ENCODE results near the gene SH2D1A. TPM values are rescaled to one million over a fixed set of nuclear protein-coding genes. Genes with fewer than 3 reads are reported as not detected.
"Not testable (repeated sequence)": the region's sequence is repeated elsewhere in the genome, so short reads cannot be mapped to it uniquely, and the experiment has no call there.

The SH2D1A gene
- not detected for polyA plus RNA-seq (2013, experiment 1 of 2; ENCODE audit: insufficient read length)
- not detected for polyA plus RNA-seq (2013, experiment 2 of 2; ENCODE audit: insufficient read length)

DNA sequence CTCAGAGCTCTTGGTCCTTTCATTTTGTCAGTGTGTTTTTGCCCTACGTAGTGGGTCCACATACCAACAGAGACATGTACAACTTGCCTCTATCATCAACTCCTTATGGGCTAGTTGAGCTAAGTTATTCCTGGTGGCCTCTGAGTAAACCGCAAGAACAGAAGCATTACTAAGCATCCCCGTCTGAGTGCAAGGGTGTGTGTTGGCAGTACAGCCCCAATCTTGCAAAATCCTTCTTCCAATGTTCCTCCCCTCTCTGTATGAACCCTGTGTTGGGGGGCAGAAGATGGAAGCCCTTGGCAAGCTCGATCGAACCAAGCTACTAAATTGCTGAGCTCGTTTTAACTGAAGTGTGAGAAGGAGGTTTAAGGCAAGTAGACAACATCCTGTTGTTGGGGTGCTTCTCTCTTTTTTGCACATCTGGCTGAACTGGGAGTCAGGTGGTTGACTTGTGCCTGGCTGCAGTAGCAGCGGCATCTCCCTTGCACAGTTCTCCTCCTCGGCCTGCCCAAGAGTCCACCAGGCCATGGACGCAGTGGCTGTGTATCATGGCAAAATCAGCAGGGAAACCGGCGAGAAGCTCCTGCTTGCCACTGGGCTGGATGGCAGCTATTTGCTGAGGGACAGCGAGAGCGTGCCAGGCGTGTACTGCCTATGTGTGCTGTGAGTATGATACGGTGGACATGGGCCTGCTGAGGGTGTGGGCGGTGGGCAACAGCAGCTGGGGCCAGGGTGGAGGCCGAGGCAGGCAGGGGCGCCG lies at the start of gene SH2D1A:
Gene SH2D1A (plus strand): TSS at position 447 of the 760 bp plus-strand sequence. CDS start 80 bp downstream, at position 527.
- DNase-seq = no peak

DNA sequence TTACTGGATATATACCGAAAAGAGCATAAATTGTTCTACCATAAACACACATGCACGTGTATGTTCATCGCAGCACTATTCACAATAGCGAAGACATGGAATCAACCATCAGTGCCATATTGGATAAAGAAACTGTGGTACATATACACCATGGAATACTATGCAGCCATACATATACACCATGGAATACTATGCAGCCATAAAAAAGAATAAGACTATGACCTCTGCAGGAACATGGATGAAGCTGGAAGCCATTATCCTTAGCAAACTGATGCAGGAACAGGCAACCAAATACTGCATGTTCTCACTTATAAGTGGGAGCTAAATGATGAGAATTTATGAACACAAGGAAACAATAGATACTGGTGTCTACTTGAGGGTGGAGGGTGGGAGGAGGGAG lies 47.0 kb upstream of the SH2D1A start:
- not testable (repeated sequence) for DNase-seq

DNA sequence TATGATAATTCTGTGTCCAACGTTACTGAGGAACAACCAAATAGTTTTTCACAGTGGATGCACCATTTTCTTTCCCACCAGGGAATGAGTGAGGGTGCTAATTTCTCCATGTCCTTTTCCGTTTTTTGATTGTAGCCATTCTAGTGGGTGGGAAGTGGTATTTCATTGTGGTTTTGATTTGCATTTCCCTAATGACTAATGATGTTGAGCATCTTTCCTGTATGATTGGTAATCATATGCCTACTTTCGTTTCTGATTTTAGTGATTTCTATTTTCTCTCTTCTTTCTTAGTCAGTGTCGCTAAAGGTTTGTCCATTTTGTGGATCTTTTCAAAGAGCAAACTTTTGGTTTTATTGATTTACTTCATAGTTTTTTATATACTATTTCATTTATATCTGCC lies 46.0 kb upstream of the SH2D1A start:
- no peak for DNase-seq

DNA sequence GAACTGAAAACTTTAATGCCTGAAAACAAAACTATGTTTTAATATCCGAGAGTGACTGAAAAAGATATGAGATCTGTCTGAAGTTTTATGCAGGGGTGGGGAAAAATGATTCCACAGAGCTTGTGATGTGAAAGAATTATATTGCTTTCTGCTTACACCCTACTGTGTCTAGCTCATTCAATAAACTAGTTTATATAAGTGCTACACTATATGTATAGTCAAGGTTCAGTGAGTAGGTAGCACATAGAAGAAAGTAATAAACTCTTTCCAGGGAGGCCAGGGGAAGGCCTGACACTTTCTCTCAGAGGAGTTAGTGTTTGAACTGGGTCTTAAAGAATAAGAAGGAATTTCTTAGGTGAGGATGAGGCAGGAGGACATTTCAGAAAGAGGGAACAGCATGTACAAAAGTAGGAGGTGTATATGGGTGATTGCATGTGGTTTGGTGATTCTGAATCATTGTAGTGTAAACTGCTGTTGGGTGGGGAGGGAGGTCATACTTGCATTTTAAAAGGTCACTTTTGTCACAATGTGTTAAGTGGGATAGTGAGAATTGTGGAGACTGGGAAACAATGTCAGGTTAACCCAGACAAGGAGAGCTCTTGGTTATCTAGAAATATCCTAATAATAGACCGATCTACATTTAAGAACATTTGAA lies 39.0 kb upstream of the SH2D1A start:
- no peak for DNase-seq

DNA sequence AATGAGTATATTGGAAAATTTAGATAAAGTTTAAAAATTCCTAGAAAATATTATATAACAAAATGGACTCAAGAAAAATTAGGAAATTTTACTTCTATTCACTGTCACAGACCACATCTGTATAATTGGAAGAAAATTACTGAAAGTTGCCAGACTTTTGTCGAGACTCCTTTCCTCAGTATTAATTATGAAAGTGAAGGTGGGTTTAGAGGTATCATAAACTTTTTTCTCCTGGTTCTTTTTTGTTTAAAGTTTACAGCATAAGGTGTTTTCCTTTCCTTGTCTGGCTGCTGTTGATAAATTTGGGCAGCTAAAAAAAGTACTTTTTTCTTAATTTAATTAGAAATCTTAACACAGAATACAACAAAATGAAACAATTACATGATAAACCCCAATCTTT lies 20.6 kb upstream of the SH2D1A start:
- DNase-seq = no peak

DNA sequence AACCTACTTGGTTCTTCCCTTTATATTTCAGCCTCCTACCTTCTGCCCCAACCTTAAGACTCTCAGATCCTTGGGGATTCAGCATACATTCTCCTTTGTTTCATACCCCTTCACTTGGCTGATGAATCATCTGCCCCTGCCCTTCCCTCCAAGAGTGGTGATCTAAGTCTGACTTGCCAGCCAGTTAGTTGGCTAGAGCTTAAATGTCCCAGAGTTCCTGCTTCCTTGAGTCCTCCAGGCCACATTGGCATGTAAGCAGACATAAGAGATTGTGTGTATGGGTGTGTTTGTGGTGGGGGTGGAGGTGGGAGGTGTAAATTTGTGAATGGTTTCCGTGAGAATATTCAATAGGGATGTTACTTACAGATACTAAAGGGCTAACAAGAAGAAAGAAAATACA lies 17.6 kb upstream of the SH2D1A start:
- DNase-seq = peak; percentile 20

DNA sequence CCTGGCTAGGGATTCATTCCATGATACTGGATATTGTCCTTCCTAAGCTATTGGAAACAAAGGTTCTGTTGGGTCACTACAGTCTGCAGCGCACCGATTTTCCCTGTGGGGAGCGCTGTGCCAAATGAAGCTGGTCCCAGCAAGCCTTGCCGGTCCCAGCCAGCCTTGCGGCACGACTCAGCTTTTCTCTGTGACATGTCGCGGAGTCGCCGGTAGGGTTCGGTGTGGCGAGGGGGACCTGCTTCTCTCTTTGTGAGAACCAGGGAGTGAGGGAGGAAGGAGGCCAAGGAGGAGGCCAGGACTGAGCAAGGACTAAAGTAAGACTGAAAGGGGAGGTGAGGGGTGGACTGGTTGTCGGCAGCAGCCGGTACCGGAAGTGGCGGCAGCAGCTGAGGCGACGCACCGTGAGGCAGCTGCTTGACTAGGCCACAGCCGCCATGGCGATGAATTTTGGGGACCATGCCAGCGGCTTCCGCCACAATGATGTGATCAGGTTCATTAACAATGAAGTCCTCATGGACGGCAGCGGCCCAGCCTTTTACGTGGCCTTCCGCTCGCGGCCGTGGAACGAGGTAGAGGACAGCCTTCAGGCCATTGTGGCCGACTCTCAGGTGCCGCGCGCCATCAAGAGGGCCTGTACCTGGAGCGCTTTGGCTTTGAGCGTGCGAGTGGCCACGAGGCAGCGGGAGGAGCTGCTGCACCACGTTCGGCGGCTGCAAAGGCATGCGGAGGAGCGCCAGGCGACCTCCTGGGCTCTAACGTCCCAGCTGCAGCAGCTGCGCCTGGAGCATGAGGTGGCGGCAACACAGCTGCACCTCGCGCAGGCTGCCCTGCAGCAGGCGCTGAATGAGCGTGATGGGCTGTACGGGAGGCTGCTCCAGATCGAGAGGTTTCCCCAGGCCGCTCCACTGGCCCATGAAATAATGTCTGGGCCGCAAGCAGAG lies 13.6 kb upstream of the SH2D1A start, which contains the start of gene TEX13D:
Gene TEX13D (plus strand): TSS at position 180 of the 944 bp plus-strand sequence. CDS start 258 bp downstream, at position 438.
- DNase-seq = no peak

DNA sequence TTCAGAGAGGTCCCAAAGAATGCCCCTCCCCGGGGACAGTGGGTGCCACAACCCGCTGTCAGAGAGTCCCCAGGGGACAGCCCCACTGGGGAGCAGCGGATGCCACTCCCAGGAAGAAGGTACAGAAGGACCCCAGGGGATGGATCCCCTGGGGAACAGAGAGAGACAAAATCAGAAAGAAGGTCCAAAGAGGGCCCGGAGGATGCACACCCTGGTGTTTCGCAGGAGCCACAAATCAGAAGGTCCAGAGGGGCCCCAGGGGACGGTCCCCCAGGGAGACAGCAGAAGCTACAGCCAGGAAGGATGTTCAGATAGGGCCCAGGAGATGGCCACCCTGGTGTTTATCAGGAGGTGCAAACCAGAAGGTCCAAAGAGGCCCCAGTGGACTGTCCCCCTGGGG lies 12.5 kb upstream of the SH2D1A start:
- DNase-seq = no peak

DNA sequence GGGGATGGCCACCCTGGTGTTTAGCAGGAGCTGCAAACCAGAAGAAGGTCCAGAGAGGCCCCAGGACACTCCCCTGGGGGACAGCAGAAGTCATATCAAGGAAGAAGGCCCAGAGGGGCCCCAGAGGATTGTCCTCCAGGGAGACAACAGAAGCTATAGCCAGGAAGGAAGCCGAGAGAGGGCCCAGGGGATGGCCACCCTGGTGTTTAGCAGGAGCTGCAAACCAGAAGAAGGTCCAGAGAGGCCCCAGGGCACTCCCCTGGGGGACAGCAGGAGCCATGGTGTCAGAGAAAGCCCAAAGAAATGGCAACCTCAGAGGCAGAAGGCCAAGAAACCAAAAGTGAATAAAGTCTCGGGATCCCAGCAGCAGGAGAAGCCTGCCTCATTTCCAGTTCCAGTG lies 11.8 kb upstream of the SH2D1A start:
- DNase-seq = not testable (repeated sequence)

DNA sequence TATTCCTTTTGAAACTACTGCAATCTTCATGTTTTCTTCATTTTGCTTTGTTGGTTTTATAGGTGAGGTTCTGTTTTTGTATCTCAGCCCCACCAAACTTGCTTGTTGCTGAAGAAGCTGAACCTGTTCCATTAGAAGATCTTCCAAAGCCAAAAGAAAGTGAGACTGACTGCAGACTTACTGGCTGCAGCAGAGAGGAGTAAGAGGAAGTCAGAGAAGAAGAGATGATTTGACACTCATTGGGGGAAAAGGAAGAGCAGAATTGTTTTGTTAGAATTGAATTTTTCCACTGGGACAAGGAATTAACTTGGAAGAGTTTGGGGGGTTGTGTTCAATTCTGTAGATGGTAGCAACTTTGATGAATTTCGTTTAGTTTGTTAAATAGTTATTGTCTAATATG lies 10.8 kb upstream of the SH2D1A start:
- no peak for DNase-seq

DNA sequence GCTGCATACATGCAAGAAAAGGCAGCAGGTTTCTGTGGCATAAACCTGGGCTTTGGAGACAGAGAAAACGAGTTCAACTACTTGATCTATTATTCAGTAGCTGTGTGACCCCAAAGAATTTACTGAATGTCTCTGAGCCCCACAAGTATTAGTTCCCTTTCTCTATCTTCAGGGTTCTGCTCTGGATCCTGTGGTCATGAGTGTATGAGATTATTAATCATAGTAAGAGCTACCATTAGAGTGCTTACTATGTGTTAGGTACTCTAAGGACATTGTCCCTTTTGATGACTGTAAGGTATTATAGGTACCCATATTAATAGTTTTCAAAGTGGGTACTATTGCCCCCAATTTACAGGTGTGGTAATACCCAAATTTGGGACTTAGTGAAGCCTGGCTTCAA lies 8.4 kb upstream of the SH2D1A start:
- no peak for DNase-seq

DNA sequence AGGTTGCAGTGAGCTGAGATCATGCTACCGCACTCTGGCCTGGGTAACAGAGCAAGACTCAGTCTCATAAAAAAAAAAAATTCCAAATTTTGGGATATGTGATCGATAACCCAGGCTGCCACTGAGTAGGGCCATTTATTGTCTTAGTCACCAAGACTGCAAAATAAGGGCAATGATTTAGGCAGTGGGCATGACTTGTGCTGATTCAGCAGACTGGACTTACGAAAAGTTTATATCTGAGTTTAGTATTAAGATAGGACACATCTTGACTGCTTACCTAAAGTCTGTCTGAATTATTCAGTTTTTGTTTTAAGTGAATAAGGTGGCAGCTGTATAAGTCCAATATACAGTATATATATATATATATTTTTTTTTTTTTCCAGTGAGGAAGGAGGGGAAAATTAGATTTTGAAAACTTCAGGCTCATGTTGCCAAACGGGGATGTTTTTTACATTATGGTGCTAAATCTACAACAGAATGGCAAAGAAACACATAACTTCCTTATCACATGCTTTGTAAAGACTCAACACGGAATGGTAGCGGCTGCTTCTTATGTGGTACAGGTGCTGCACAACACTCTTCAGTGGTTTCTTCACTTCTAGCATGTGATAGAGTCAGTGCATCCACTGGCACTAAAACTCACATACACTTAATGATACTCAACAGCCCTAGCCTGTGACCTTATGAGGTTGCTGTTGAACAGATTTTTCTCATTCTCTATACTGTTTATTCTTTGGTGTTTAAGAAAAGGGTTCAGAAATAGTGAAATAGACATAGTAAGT lies 7.4 kb upstream of the SH2D1A start:
- no peak for DNase-seq

DNA sequence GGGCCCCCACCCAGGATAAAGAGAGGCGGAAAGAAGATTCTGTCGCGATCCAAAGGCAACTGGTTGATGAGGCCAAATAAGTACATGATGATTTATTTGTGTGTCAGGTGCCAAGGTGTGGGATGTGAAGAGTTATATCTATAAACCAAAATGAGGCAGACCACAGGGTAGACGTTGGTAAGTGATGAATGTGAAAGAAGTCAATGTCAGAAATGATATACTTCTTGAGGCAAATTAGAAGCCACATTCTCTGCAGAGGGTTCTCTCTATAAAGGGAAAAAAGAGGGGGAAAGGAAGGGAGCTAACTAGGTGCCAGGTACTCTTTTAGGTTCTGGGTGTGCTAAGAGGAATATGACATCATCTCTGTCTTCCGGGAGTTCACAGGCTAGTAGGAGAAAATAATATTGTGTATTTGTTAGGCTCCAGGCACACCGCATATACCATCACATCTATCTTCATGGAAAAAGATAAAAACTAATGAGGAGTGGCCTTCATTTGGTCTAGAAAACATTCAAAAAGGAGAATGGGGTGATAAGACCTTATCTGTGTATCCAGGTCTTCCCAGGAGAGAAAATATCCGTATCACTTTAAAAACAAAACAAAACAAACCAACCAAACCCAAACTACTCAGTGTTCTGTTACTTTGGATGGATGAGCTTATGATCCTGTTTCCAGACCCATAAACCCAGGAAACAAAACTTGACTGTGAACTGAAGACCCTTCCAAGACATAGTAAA lies 4.8 kb upstream of the SH2D1A start:
- DNase-seq = no peak

DNA sequence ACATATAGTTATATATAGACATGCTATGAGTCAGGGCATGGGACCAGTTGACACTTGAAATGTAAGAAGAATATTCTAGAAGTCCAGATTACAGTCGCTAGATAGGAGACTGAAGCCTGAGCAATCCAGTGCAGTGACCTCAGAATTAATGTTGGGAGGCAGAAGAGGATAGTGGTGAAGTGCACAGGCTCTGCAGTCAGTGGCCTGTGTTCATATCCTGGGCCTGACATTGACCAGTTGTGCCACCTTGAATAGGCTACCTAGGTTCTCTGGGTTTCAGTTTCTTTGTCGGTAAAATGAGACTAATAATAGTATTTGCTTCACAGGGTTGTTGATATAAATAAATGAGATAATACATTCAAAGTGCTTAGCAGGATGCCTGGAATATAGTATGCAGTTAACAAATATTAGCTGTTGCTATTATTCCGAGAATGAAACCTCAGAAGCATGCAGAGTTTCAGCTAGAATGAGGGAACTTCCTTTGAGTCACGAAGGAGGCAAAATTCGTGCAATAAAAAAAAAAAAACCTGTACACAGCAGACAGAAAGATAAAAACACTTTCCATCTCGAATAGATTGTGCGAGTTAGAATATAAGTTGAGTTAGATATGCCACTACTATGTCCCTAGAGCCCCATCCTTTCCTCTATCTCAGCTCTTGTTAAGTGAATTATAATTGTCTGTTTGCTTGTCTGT lies 4.0 kb upstream of the SH2D1A start:
- no peak for DNase-seq

DNA sequence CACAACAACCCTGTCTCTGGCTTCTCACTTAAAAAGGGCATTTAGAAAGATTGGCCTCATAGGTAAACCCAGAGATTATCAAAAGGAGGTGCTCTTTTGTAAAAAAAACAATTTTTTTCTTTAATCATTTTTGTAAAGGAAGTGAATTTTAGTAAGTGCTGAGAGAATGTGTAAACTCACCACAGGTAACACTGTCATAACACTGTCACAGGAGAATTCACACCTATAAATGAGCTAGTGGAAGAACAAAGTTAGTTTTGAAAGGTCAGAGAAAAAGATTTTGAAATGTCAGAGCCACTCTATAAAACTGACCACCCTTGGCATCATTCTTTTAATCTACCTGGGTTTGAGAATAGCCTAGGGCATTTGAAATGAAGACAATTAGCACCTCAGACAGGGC lies 3.3 kb upstream of the SH2D1A start:
- DNase-seq = no peak

DNA sequence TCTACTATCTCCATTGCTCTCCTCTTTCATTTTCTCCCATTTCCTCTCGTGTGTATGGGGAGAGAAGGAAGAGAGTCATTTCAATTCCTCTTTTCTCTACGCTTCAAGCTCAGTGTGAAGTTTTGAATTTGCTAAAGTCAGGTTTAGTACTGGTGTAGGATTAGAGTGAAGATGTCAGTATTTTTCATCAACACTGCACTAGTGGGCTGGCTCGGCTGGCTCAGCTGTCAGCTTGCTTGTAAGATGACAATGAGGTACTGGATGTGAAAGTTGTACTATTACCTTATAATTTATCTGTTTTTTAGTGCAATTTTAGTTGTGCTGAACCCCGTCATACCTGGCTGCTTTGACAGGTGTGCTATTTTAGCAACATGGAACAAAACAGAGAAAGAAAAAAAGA lies 2.1 kb upstream of the SH2D1A start:
- DNase-seq = no peak

DNA sequence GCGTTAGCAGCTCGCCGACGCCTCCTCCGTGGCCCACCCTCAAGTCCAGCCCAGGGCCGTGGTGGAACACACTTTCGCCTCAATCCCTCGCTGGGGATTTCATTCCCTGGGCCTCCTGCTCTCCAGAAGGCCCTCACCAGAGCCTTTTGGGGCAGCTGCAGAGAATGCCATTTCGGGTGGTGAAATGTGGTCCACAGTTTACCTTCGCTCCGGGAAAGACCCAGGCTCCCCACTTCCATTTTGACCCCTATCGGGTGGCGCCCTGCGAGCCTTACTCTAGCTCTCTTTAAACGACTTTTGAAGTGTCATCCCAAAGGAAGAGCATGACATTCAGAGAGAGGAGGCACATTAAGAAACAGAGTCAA lies 496 bp downstream of the SH2D1A start:
- DNase-seq = no peak

DNA sequence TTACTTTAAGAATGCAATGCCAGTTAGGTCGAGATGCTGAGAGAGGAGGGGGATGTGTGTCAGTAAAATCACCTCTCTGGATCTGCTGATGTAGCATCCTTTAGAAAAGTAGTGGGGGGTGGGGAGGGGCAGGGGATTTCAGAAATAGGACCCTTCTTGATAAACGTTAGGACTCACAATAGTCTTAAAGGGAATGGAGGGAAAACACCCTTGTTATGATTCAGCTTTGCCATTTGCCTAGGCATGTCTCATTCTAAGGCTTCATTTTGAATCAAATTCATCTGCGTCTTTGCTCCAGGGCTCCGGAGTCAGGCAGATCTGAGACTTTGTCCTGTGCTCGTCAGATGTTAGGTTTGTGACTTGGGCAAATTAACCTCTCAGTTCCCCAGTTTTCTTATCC lies 879 bp downstream of the SH2D1A start:
- no peak for DNase-seq

DNA sequence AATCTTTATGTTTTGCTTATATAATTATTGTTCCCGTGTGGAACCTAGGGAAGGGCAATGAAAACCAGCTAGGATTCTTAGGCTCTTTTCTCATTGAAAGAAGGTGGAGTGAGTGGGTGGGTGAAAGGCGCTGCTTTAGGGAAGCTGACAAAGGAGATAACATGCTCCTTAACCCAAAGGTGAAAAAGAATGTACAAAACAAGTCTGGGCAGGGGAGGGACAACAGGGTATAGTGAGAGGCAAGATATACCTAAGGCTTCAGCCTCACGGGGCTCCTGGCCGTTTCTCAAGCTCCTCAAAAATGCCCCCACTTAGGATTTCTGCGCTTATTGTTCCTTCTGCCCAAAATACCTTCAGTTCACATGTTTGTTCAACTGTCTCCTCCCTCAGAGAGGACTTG lies 1.8 kb downstream of the SH2D1A start:
- DNase-seq = no peak

DNA sequence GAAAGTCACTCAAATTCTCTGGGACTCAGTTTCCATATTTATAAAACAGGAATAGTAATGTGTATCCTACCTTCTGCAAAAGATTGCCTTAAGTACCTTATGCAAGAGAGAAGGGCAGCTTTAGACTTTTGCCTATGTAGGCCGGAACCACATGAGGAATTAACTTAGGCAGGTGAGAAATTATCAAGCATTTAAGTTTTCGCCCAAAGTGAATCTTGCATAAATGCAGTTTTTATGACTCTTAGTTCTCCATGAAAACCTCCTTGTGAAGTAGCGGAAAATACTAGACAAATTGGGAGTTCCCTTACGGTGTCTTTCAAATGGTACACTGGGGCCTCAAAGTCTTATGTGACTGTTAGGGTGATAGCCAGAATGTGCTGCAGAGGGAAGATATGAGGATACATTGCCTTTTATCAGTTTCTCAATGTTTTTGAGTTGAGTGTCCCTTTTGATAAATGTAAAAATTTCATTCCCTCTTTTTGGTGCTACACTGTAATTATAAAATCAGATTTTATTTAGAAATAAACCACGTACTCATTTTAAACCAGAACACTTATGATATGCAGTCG lies 2.6 kb downstream of the SH2D1A start:
- no peak for DNase-seq

Measured in fibroblast of skin of back (primary cell).